WTC11 (cell line): Measurements from ENCODE around the gene FXYD7. TPM values are rescaled to one million over a fixed set of nuclear protein-coding genes. Genes with fewer than 3 reads are reported as not detected.
"Not testable (repeated sequence)": the region's sequence is repeated elsewhere in the genome, so short reads cannot be mapped to it uniquely, and the experiment has no call there.

ENCODE experiments used
- ATAC-seq: fragments of 200-7000 bp; cut with Tn5 transposase; 2 replicates; pipeline ENCODE4 v1.10.0; 2021; ENCODE audit warnings: mild to moderate bottlenecking, moderate library complexity
- CTCF ChIA-PET: fragments of 300-600 bp; sonication (Branson Sonifier 250); formaldehyde crosslinking; loops from one replicate; lab custom pipeline; 2021; ENCODE audit warnings: antibody characterized with exemption; lab: Charles Lee
- POLR2A ChIA-PET: fragments of 350-600 bp; sonication (Branson Sonifier 250); formaldehyde crosslinking; loops from one replicate; lab custom pipeline; 2021; ENCODE audit warnings: antibody characterized with exemption; lab: Charles Lee
- DNase-seq: peaks from one replicate; pipeline ENCODE4 v3.0.0; 2021; ENCODE audit warnings: low spot score
- H3K27ac Mint-ChIP-seq: 2 replicates; pipeline ENCODE4 v1.8.0; 2021; ENCODE audit warnings: mixed read lengths
- H3K27me3 Mint-ChIP-seq: 2 replicates; pipeline ENCODE4 v1.8.0; 2021; ENCODE audit warnings: low read depth, mild to moderate bottlenecking, moderate library complexity, mixed read lengths
- H3K36me3 Mint-ChIP-seq: 2 replicates; pipeline ENCODE4 v1.8.0; 2021; ENCODE audit warnings: mixed read lengths
- H3K4me1 Mint-ChIP-seq: 2 replicates; pipeline ENCODE4 v1.8.0; 2022; ENCODE audit warnings: mixed read lengths
- H3K4me3 Mint-ChIP-seq: 2 replicates; pipeline ENCODE4 v1.8.0; 2021; ENCODE audit warnings: mild to moderate bottlenecking, moderate library complexity, mixed read lengths
- H3K9me3 Mint-ChIP-seq: 2 replicates; pipeline ENCODE4 v1.8.0; 2021; ENCODE audit warnings: mixed read lengths
- ESRRA ChIP-seq: sonication (generic); formaldehyde crosslinking; IDR thresholded peaks from 2 replicates; pipeline ENCODE4 v1.8.1; 2022; ENCODE audit warnings: mild to moderate bottlenecking, missing genetic modification reagents, borderline replicate concordance
- FOXK1 ChIP-seq: sonication (generic); formaldehyde crosslinking; IDR thresholded peaks from 2 replicates; pipeline ENCODE4 v1.8.0; 2022; ENCODE audit warnings: mild to moderate bottlenecking, moderate library complexity, missing genetic modification reagents
- GABPB1 ChIP-seq: sonication (generic); formaldehyde crosslinking; IDR thresholded peaks from 2 replicates; pipeline ENCODE4 v1.8.1; 2023; ENCODE audit warnings: mild to moderate bottlenecking, missing genetic modification reagents
- GTF2I ChIP-seq: fragments of 250-450 bp; sonication (Bioruptor Pico); conservative IDR thresholded peaks from 2 replicates; pipeline ENCODE4 v1.4.0; 2021; ENCODE audit warnings: mild to moderate bottlenecking
- JUN ChIP-seq: sonication (generic); formaldehyde crosslinking; IDR thresholded peaks from 2 replicates; pipeline ENCODE4 v1.8.0; 2023; ENCODE audit warnings: mild to moderate bottlenecking, missing genetic modification reagents
- KAT7 ChIP-seq: sonication (generic); formaldehyde crosslinking; IDR thresholded peaks from 2 replicates; pipeline ENCODE4 v1.8.1; 2023; ENCODE audit warnings: missing genetic modification reagents, mild to moderate bottlenecking, borderline replicate concordance
- NFATC4 ChIP-seq: fragments of 250-450 bp; sonication (Bioruptor Pico); IDR thresholded peaks from 2 replicates; pipeline ENCODE4 v1.9.0; 2021; ENCODE audit warnings: mild to moderate bottlenecking
- NFE2L1 ChIP-seq: sonication (generic); formaldehyde crosslinking; IDR thresholded peaks from 2 replicates; pipeline ENCODE4 v1.8.1; 2023; ENCODE audit warnings: missing genetic modification reagents
- PRRX2 ChIP-seq: fragments of 250-450 bp; sonication (Bioruptor Pico); IDR thresholded peaks from 2 replicates; pipeline ENCODE4 v1.8.0; 2021; ENCODE audit warnings: mild to moderate bottlenecking
- RELA ChIP-seq: sonication (generic); formaldehyde crosslinking; IDR thresholded peaks from 2 replicates; pipeline ENCODE4 v1.8.1; 2022; ENCODE audit warnings: missing genetic modification reagents, mild to moderate bottlenecking, borderline replicate concordance
- TP53 ChIP-seq: sonication (generic); formaldehyde crosslinking; IDR thresholded peaks from 2 replicates; pipeline ENCODE4 v1.8.1; 2023; ENCODE audit warnings: mild to moderate bottlenecking, missing genetic modification reagents
- ZNF121 ChIP-seq: sonication (generic); formaldehyde crosslinking; IDR thresholded peaks from 2 replicates; pipeline ENCODE4 v1.8.0; 2023; ENCODE audit warnings: missing genetic modification reagents
- ZNF138 ChIP-seq: sonication (generic); formaldehyde crosslinking; conservative IDR thresholded peaks from 2 replicates; pipeline ENCODE4 v1.8.1; 2022; ENCODE audit warnings: mild to moderate bottlenecking, moderate library complexity, missing genetic modification reagents
- ZNF232 ChIP-seq: sonication (generic); formaldehyde crosslinking; IDR thresholded peaks from 2 replicates; pipeline ENCODE4 v1.8.0; 2022; ENCODE audit warnings: mild to moderate bottlenecking, missing genetic modification reagents
- total RNA-seq: library from RNA; stranded (reverse); gene quantifications from 3 replicates; pipeline ENCODE4 v1.2.3, GENCODE V29; 2021
- TF ChIP-seq, protein P1 (sequence below): sonication (generic); formaldehyde crosslinking; IDR thresholded peaks from 2 replicates; pipeline ENCODE4 v1.8.1; 2023; ENCODE audit warnings: mild to moderate bottlenecking, missing genetic modification reagents, moderate library complexity
- TF ChIP-seq, protein P2 (sequence below): sonication (generic); formaldehyde crosslinking; IDR thresholded peaks from 2 replicates; pipeline ENCODE4 v1.8.1; 2022; ENCODE audit warnings: low read depth, missing genetic modification reagents, borderline replicate concordance
- TF ChIP-seq, protein P3 (sequence below): sonication (generic); formaldehyde crosslinking; IDR thresholded peaks from 2 replicates; pipeline ENCODE4 v1.8.1; 2023; ENCODE audit warnings: mild to moderate bottlenecking, moderate library complexity, missing genetic modification reagents
- TF ChIP-seq, protein P4 (sequence below): sonication (generic); formaldehyde crosslinking; IDR thresholded peaks from 2 replicates; pipeline ENCODE4 v1.8.1; 2023; ENCODE audit warnings: mild to moderate bottlenecking, missing genetic modification reagents, borderline replicate concordance
- TF ChIP-seq, protein P5 (sequence below): sonication (generic); formaldehyde crosslinking; IDR thresholded peaks from 2 replicates; pipeline ENCODE4 v1.8.1; 2022; ENCODE audit warnings: low read depth, mild to moderate bottlenecking, moderate library complexity, missing genetic modification reagents, borderline replicate concordance

Gene FXYD7
- total RNA-seq, 1 experiment from 2014 or later, result 16.7 TPM

DNA sequence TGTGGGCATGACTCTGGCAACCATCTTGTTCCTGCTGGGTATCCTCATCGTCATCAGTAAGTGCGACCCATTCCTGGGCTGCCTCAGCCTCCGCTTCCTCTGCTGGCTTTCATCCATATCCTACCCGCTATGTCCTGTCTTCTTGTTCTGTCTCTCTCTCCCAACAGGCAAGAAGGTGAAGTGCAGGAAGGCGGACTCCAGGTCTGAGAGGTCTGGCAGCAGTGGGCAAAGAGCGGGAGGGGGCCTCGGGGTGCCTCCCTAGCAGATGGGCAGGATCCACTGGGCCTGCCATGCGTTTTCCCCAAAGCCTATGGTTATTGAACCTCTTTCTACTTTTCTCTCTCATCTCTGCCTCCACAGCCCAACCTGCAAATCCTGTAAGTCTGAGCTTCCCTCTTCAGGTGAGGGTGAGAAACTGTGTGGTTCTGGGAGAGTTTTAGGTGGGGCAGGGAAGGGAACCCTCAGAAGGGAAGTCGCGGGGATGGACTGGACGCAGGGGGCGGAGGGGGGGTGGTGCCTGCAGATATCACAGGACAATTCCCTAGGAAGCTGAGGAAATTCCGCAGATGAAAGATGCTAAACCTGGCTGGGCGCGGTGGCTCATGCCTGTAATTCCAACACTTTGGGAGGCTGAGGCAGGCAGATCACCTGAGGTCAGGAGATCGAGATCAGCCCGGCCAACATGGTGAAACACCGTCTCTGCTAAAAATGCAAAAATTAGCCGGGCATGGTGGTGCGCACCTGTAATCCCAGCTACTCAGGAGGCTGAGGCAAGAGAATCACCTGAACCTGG lies 8.4 kb downstream of the FXYD7 start:
- CTCF ChIA-PET, result interaction anchor here (0.8 to 4.1 kb wide), 12 partner anchors 9 to 314 kb away, joined by 3 to 143 read pairs (median 9); partner anchors contain the start of genes FXYD7, HPN and LGI4
- Mint-ChIP-seq H3K27me3 (no peaks in the 10 kb centered on the region; the same call in 1 of the 2 replicates), H3K36me3 (peaks cover 10% of the 10 kb centered on the region), H3K9me3 (no peaks in the 10 kb centered on the region)
- no peak for DNase-seq
- TF ChIP-seq, protein P1, sequence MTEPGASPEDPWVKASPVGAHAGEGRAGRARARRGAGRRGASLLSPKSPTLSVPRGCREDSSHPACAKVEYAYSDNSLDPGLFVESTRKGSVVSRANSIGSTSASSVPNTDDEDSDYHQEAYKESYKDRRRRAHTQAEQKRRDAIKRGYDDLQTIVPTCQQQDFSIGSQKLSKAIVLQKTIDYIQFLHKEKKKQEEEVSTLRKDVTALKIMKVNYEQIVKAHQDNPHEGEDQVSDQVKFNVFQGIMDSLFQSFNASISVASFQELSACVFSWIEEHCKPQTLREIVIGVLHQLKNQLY (CRISPR knock-in tag), result no peak
- TF ChIP-seq ESRRA, result no peak
- TF ChIP-seq, all 79 proteins: peak for 0
- Mint-ChIP-seq H3K4me3 (no peak overlapping the region), H3K27ac (peak overlapping the region; percentile 90), H3K4me1 (peaks cover 55% of the 10 kb centered on the region)
- ATAC-seq, result peak; percentile 5; the same call in 1 of the 2 replicates
- POLR2A ChIA-PET, result interaction anchor here (0.7 to 1.8 kb wide), 5 partner anchors 8 to 106 kb away, joined by 3 to 9 read pairs (median 3); partner anchors contain the start of gene FXYD7

DNA sequence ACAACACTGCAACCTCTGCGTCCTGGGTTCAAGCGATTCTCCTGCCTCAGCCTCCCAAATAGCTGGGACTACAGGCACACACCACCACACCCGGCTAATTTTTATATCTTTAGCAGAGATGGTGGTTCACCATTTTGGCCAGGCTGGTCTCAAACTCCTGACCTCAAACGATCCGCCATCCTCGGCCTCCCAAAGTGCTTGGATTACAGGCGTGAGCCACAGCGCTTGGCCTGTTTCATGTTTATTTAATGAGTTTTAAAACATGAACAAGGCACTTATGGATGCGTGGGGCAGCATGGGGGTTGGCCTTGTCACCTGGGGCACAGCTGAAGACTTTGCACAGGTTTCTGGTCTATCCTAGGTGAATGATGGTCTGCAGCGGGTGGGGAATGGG lies 10.1 kb downstream of the FXYD7 start:
- not testable (repeated sequence) for ATAC-seq, H3K27me3 Mint-ChIP-seq, H3K9me3 Mint-ChIP-seq, H3K27ac Mint-ChIP-seq, DNase-seq
- POLR2A ChIA-PET, result interaction anchor here (2.5 kb wide), 1 partner anchor 12 kb away, joined by 15 read pairs; no protein-coding TSS in a partner anchor
- peak overlapping the region; percentile 97 for H3K4me3 Mint-ChIP-seq
- H3K36me3 Mint-ChIP-seq, result peaks cover 21% of the 10 kb centered on the region
- CTCF ChIA-PET, result interaction anchor here (0.7 to 4.1 kb wide), 13 partner anchors 10 to 767 kb away, joined by 3 to 143 read pairs (median 8); partner anchors contain the start of genes FXYD7 and LGI4
- H3K4me1 Mint-ChIP-seq, result peaks cover 57% of the 10 kb centered on the region

DNA sequence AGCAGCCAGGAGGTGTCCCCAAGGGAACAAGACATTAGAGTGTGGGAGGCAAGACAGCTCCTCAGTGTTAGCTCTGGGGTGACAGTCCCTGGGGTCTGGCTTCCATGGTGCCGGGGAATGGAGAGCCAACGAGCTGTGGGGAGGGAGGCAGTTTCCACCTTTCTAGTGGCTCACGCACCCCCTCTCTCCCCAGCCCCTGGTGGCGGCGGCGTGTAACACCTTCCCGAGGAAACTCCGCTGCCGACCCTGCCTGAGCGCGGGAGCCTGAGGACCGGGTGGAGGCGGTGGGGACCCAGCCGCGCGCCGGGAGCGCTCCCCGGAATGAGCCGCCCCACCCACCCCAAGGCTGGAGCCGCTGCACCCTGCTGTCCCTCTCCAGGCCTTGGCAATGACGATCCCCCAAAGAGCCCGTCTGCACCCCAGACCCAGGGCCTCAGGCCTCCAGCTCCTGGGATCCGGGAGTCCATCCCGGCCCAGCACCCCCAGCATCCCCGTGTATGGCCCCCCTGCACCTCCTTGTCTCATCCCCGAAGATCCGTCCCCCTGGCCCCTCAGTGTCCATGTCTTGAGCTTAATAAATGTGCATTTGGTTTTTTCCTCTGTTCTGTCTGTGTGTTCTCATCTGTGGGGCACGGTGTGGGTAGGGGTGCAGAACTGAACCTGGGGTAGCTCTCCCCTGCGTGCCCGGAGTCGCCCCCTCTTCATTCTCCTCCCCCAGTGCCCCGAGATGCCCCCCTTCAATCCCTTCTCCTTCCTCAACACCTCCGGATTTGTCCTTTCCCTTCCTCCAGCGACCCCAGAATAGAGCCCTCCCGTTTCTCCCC lies 10.9 kb downstream of the FXYD7 start:
- H3K9me3 Mint-ChIP-seq, result no peaks in the 10 kb centered on the region
- DNase-seq (peak; percentile 79), ATAC-seq (peak; percentile 48)
- peak overlapping the region; percentile 97 for H3K4me3 Mint-ChIP-seq
- POLR2A ChIA-PET, result interaction anchor here (0.6 to 2.5 kb wide), 3 partner anchors 12 to 86 kb away, joined by 4 to 15 read pairs (median 8); no protein-coding TSS in a partner anchor
- peaks cover 57% of the 10 kb centered on the region for H3K4me1 Mint-ChIP-seq
- H3K36me3 Mint-ChIP-seq, result peaks cover 29% of the 10 kb centered on the region
- CTCF ChIA-PET, result interaction anchor here (0.6 to 4.1 kb wide), 17 partner anchors 11 to 624 kb away, joined by 3 to 143 read pairs (median 8); partner anchors contain the start of genes FXYD7 and LGI4
- H3K27me3 Mint-ChIP-seq, result no peaks in the 10 kb centered on the region; the same call in 1 of the 2 replicates
- H3K27ac Mint-ChIP-seq, result no peak overlapping the region
- TF ChIP-seq GABPB1 (no peak), RELA (no peak), ZNF121 (CRISPR knock-in tag) (peak; percentile 67; the same call in 1 of the 2 replicates), FOXK1 (no peak), TP53 (CRISPR knock-in tag) (no peak), NFE2L1 (no peak), KAT7 (no peak), ZNF232 (no peak), ESRRA (no peak), JUN (no peak), NFATC4 (CRISPR knock-in tag) (no peak), GTF2I (no peak), PRRX2 (CRISPR knock-in tag) (no peak), ZNF138 (CRISPR knock-in tag) (no peak)
- TF ChIP-seq, protein P2, sequence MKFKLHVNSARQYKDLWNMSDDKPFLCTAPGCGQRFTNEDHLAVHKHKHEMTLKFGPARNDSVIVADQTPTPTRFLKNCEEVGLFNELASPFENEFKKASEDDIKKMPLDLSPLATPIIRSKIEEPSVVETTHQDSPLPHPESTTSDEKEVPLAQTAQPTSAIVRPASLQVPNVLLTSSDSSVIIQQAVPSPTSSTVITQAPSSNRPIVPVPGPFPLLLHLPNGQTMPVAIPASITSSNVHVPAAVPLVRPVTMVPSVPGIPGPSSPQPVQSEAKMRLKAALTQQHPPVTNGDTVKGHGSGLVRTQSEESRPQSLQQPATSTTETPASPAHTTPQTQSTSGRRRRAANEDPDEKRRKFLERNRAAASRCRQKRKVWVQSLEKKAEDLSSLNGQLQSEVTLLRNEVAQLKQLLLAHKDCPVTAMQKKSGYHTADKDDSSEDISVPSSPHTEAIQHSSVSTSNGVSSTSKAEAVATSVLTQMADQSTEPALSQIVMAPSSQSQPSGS, result no peak
- TF ChIP-seq, protein P3, sequence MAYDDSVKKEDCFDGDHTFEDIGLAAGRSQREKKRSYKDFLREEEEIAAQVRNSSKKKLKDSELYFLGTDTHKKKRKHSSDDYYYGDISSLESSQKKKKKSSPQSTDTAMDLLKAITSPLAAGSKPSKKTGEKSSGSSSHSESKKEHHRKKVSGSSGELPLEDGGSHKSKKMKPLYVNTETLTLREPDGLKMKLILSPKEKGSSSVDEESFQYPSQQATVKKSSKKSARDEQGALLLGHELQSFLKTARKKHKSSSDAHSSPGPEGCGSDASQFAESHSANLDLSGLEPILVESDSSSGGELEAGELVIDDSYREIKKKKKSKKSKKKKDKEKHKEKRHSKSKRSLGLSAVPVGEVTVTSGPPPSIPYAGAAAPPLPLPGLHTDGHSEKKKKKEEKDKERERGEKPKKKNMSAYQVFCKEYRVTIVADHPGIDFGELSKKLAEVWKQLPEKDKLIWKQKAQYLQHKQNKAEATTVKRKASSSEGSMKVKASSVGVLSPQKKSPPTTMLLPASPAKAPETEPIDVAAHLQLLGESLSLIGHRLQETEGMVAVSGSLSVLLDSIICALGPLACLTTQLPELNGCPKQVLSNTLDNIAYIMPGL (CRISPR knock-in tag), result 0 out of 2 replicates have a peak, but pooled peaks have one; percentile 44
- TF ChIP-seq, protein P4, sequence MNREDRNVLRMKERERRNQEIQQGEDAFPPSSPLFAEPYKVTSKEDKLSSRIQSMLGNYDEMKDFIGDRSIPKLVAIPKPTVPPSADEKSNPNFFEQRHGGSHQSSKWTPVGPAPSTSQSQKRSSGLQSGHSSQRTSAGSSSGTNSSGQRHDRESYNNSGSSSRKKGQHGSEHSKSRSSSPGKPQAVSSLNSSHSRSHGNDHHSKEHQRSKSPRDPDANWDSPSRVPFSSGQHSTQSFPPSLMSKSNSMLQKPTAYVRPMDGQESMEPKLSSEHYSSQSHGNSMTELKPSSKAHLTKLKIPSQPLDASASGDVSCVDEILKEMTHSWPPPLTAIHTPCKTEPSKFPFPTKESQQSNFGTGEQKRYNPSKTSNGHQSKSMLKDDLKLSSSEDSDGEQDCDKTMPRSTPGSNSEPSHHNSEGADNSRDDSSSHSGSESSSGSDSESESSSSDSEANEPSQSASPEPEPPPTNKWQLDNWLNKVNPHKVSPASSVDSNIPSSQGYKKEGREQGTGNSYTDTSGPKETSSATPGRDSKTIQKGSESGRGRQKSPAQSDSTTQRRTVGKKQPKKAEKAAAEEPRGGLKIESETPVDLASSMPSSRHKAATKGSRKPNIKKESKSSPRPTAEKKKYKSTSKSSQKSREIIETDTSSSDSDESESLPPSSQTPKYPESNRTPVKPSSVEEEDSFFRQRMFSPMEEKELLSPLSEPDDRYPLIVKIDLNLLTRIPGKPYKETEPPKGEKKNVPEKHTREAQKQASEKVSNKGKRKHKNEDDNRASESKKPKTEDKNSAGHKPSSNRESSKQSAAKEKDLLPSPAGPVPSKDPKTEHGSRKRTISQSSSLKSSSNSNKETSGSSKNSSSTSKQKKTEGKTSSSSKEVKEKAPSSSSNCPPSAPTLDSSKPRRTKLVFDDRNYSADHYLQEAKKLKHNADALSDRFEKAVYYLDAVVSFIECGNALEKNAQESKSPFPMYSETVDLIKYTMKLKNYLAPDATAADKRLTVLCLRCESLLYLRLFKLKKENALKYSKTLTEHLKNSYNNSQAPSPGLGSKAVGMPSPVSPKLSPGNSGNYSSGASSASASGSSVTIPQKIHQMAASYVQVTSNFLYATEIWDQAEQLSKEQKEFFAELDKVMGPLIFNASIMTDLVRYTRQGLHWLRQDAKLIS (CRISPR knock-in tag), result no peak
- TF ChIP-seq, protein P5, sequence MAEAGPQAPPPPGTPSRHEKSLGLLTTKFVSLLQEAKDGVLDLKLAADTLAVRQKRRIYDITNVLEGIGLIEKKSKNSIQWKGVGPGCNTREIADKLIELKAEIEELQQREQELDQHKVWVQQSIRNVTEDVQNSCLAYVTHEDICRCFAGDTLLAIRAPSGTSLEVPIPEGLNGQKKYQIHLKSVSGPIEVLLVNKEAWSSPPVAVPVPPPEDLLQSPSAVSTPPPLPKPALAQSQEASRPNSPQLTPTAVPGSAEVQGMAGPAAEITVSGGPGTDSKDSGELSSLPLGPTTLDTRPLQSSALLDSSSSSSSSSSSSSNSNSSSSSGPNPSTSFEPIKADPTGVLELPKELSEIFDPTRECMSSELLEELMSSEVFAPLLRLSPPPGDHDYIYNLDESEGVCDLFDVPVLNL (CRISPR knock-in tag), result no peak
